ENCODE measurements around the gene PROM1. TPM values are rescaled to one million over a fixed set of nuclear protein-coding genes. Genes with fewer than 3 reads are reported as not detected.

The PROM1 gene
- polyA plus RNA-seq, 1 donor from 2014 or later = 1.1 TPM

GRCh38 chr4:16007471-16008095 is 76.2 kb downstream of the PROM1 start:
- Histone ChIP-seq H3F3A (ENCODE audit: insufficient read depth, low read length, poor library complexity, severe bottlenecking) (no peaks in the 10 kb centered on the region), H3K79me2 (replicated peaks; ENCODE audit: insufficient read depth, low read length) (no peaks in the 10 kb centered on the region), H3K27ac (ENCODE audit: low read length) (no peak overlapping the region), H3K27me3 (ENCODE audit: insufficient read depth, low read depth, low read length) (no peaks in the 10 kb centered on the region), H2AFZ (ENCODE audit: low read depth, low read length) (no peak overlapping the region), H3K36me3 (ENCODE audit: insufficient read depth, low read length) (no peaks in the 10 kb centered on the region), H4K20me1 (ENCODE audit: insufficient read depth) (no peaks in the 10 kb centered on the region), H3K9me2 (ENCODE audit: insufficient read depth, low read length) (no peaks in the 10 kb centered on the region), H3K4me3 (ENCODE audit: low read length) (no peak overlapping the region), H3K9ac (ENCODE audit: low read length) (no peak overlapping the region), H3K4me2 (ENCODE audit: low read length) (no peak overlapping the region), H3K9me3 (ENCODE audit: low read length) (no peaks in the 10 kb centered on the region)
- TF ChIP-seq CTCF (IDR thresholded peaks at IDR 0.05; ENCODE audit: poor library complexity, severe bottlenecking) (no peak), MXI1 (conservative IDR thresholded peaks at IDR 0.05; ENCODE audit: poor library complexity, severe bottlenecking) (no peak), SMC3 (conservative IDR thresholded peaks at IDR 0.05; ENCODE audit: poor library complexity) (no peak), POLR2AphosphoS5 (IDR thresholded peaks at IDR 0.05) (no peak), REST (IDR thresholded peaks at IDR 0.05; ENCODE audit: borderline replicate concordance) (no peak), EP300 (conservative IDR thresholded peaks at IDR 0.05; ENCODE audit: poor library complexity, severe bottlenecking) (no peak), TAF1 (IDR thresholded peaks at IDR 0.05; ENCODE audit: low read depth) (no peak), RAD21 (conservative IDR thresholded peaks at IDR 0.05) (no peak), EZH2 (IDR thresholded peaks at IDR 0.05; ENCODE audit: borderline replicate concordance, insufficient read depth, low read length, poor library complexity, severe bottlenecking) (no peak)

GRCh38 chr4:16006771-16007446 is 76.9 kb downstream of the PROM1 start:
- Histone ChIP-seq H3K27ac (ENCODE audit: low read length) (no peak overlapping the region), H4K20me1 (ENCODE audit: insufficient read depth) (no peaks in the 10 kb centered on the region), H3K9ac (ENCODE audit: low read length) (no peak overlapping the region), H3K4me2 (ENCODE audit: low read length) (no peak overlapping the region), H3K36me3 (ENCODE audit: insufficient read depth, low read length) (no peaks in the 10 kb centered on the region), H3K4me3 (ENCODE audit: low read length) (no peak overlapping the region), H3K9me2 (ENCODE audit: insufficient read depth, low read length) (no peaks in the 10 kb centered on the region), H3K9me3 (ENCODE audit: low read length) (no peaks in the 10 kb centered on the region), H3K27me3 (ENCODE audit: insufficient read depth, low read depth, low read length) (no peaks in the 10 kb centered on the region), H3F3A (ENCODE audit: insufficient read depth, low read length, poor library complexity, severe bottlenecking) (no peaks in the 10 kb centered on the region), H3K79me2 (replicated peaks; ENCODE audit: insufficient read depth, low read length) (no peaks in the 10 kb centered on the region), H2AFZ (ENCODE audit: low read depth, low read length) (no peak overlapping the region)
- TF ChIP-seq CTCF (IDR thresholded peaks at IDR 0.05; ENCODE audit: poor library complexity, severe bottlenecking) (no peak), SMC3 (conservative IDR thresholded peaks at IDR 0.05; ENCODE audit: poor library complexity) (no peak), MXI1 (conservative IDR thresholded peaks at IDR 0.05; ENCODE audit: poor library complexity, severe bottlenecking) (no peak), RAD21 (conservative IDR thresholded peaks at IDR 0.05) (no peak), REST (IDR thresholded peaks at IDR 0.05; ENCODE audit: borderline replicate concordance) (no peak), POLR2AphosphoS5 (IDR thresholded peaks at IDR 0.05) (no peak), EZH2 (IDR thresholded peaks at IDR 0.05; ENCODE audit: borderline replicate concordance, insufficient read depth, low read length, poor library complexity, severe bottlenecking) (no peak), EP300 (conservative IDR thresholded peaks at IDR 0.05; ENCODE audit: poor library complexity, severe bottlenecking) (no peak), TAF1 (IDR thresholded peaks at IDR 0.05; ENCODE audit: low read depth) (no peak)
